T1000 (cell line): Measurements from ENCODE around the gene FUZ.
"Not testable (repeated sequence)": the region's sequence is repeated elsewhere in the genome, so short reads cannot be mapped to it uniquely, and the experiment has no call there.

Experiments used
- DNase-seq: peaks from one replicate; lab custom pipeline; 2025; ENCODE audit warnings: mixed read lengths; lab: John Stamatoyannopoulos, UW

Gene FUZ

GRCh38 chr19:49832556-49832955 is 19.5 kb upstream of the FUZ start:
- DNase-seq, result no peak

GRCh38 chr19:49831592-49831991 is 18.5 kb upstream of the FUZ start:
- DNase-seq, result no peak

- DNase-seq, result no peak
These were observed 17.7 kb upstream of the FUZ start for GRCh38 chr19:49830766-49831165.

- no peak for DNase-seq
These were observed 16.6 kb upstream of the FUZ start for GRCh38 chr19:49829721-49830120.

- DNase-seq, result no peak
These were observed 16.1 kb upstream of the FUZ start for GRCh38 chr19:49829200-49829599.

- DNase-seq, result no peak
These were observed 13.9 kb upstream of the FUZ start for GRCh38 chr19:49827034-49827433.

- DNase-seq, result no peak
These were observed 11.6 kb upstream of the FUZ start for GRCh38 chr19:49824662-49825061.

- DNase-seq, result no peak
These were observed 10.4 kb upstream of the FUZ start for GRCh38 chr19:49823472-49823871.

- no peak for DNase-seq
These were observed 7.0 kb upstream of the FUZ start for GRCh38 chr19:49820125-49820524.

- DNase-seq, result not testable (repeated sequence)
These were observed 6.5 kb upstream of the FUZ start for GRCh38 chr19:49819452-49820115.

- no peak for DNase-seq
These were observed 5.7 kb upstream of the FUZ start for GRCh38 chr19:49818649-49819370.

GRCh38 chr19:49817964-49818648 is 5.0 kb upstream of the FUZ start, which contains the start of gene MED25:
Gene MED25 (plus strand): TSS chr19:49818289. CDS start chr19:49818342, 53 bp downstream.
- DNase-seq, result peak; percentile 82

GRCh38 chr19:49816590-49816989 is 3.5 kb upstream of the FUZ start:
- DNase-seq, result no peak

GRCh38 chr19:49814010-49814409 is 918 bp upstream of the FUZ start:
- DNase-seq, result no peak

- no peak for DNase-seq
These were observed 568 bp downstream of the FUZ start for GRCh38 chr19:49812452-49812996.

- no peak for DNase-seq
These were observed 1.8 kb downstream of the FUZ start for GRCh38 chr19:49811328-49811727.

GRCh38 chr19:49809941-49810389 is 3.1 kb downstream of the FUZ start:
- no peak for DNase-seq

- DNase-seq, result peak; percentile 36
These were observed 3.7 kb downstream of the FUZ start for GRCh38 chr19:49809160-49809940.

- DNase-seq, result peak; percentile 56
These were observed 4.4 kb downstream of the FUZ start for GRCh38 chr19:49808711-49809159.

- no peak for DNase-seq
These were observed 5.0 kb downstream of the FUZ start for GRCh38 chr19:49807904-49808675.
